Measurements from ENCODE around the gene SHISA2.

DNA sequence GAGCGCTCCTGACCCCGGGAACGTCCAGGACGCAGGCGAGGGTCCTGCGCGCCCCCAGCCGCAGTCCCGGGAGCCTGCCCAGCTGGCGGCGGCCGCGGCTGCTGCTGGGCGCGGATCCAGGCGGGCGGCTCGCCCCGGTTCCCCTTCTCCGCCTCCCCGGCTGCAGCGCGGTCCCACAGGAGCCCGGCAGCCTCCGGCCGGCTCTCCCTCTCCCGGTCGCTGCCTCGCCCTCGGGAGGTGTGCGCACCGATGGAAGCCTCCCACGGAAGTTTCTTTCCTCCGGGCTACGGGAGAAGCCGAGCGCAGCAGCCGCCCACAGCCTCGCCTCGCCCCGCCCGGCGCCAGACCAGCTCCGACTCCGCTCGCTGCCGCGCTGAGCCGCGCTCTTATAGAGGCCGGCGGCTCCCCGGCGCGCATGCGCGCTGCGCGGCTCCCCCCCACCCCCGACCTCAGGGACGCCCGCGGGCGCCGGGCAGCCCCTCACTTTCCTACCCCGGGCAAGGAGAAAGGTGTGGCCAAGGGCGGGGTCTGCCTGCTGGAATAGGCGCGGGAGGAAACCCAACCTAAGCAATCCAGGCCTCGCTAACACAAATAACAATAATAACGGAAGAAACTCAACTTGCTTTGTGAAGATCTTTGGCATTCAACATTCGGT is at the start of gene SHISA2:
- TF ChIP-seq GATA2 (IDR thresholded peaks at IDR 0.05; ENCODE audit: low read depth, low read length), result no peak
- no peak for TF ChIP-seq GATA3 (IDR thresholded peaks at IDR 0.05; ENCODE audit: low read depth, low read length)
